GM13976 (cell line): ENCODE data around the gene GEN1.

Source experiments
- DNase-seq: peaks from one replicate; pipeline ENCODE4 v3.0.0; 2012; ENCODE audit warnings: low spot score
- in situ Hi-C: fragments of 300-500 bp; cut with MboI; formaldehyde crosslinking; loops from one replicate; pipeline ENCODE4 v1.12.0; 2022; ENCODE audit warnings: low sequenced_read_pairs, mixed read lengths, inconsistent platforms; ENCODE audit not compliant: unreplicated experiment
- TF ChIP-seq, protein P1 (sequence below): IDR thresholded peaks from 2 replicates; pipeline ENCODE4 v1.5.1; 2012; ENCODE audit warnings: borderline replicate concordance, mild to moderate bottlenecking; ENCODE audit not compliant: insufficient read depth; ENCODE audit errors: extremely low read depth, missing control alignments, control extremely low read depth

Gene GEN1

GRCh38 chr2:17830053-17831034 lies 76.4 kb downstream of the GEN1 start:
- DNase-seq: peak; percentile 79
- in situ Hi-C loops: no loop called here

DNA sequence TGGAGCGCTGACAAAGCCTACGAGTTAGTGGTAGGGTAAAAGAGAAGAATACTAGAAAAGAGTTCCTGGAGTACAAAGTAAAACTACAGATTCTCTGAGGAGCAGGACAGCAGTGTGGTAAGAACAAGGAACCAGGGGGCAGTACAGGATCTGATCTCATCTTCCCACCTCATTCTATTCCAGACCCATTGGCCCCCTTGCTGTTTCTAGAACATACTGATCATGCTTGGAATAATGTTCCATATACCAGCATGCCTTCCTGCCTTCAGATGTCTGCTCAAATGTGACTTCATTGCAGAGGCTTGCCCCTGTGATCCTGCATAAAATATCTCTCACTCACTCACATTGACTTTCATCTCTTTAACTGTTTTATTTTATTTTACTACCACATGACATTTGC lies 81.6 kb downstream of the GEN1 start:
- DNase-seq: no peak
- in situ Hi-C loops: no loop called here
- TF ChIP-seq, protein P1, sequence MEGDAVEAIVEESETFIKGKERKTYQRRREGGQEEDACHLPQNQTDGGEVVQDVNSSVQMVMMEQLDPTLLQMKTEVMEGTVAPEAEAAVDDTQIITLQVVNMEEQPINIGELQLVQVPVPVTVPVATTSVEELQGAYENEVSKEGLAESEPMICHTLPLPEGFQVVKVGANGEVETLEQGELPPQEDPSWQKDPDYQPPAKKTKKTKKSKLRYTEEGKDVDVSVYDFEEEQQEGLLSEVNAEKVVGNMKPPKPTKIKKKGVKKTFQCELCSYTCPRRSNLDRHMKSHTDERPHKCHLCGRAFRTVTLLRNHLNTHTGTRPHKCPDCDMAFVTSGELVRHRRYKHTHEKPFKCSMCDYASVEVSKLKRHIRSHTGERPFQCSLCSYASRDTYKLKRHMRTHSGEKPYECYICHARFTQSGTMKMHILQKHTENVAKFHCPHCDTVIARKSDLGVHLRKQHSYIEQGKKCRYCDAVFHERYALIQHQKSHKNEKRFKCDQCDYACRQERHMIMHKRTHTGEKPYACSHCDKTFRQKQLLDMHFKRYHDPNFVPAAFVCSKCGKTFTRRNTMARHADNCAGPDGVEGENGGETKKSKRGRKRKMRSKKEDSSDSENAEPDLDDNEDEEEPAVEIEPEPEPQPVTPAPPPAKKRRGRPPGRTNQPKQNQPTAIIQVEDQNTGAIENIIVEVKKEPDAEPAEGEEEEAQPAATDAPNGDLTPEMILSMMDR: no peak

More at GRCh38 chr2:17830053-17831034, 76.4 kb downstream of the GEN1 start:
- TF ChIP-seq, protein P1: peak; percentile 89
